ENCODE data around the gene FCN1.

The FCN1 gene

DNA sequence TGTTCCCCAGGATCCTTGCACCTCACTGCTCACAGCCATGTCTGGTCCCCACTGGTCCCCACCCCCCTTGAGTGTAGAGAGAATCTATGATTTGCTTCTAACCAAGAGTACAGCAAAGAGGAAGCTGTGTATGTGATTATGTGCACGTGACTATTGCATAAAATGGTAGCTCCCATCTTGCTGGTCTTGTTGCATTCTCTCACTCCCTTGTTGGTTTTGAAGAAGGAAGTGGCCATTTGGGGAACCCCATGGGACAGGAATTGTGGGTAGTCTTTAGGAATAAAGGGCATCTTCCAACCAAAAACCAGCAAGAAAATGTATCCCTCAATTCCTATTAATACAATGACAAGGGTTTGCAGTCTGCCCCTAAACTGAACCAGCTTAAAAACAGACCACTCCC lies 42.3 kb downstream of the FCN1 start:
- TF ChIP-seq FOXP2 (optimal IDR thresholded peaks at IDR 0.05; ENCODE audit: borderline replicate concordance, extremely low read depth, extremely low read length, insufficient read depth), result no peak
- TF ChIP-seq, protein P1, sequence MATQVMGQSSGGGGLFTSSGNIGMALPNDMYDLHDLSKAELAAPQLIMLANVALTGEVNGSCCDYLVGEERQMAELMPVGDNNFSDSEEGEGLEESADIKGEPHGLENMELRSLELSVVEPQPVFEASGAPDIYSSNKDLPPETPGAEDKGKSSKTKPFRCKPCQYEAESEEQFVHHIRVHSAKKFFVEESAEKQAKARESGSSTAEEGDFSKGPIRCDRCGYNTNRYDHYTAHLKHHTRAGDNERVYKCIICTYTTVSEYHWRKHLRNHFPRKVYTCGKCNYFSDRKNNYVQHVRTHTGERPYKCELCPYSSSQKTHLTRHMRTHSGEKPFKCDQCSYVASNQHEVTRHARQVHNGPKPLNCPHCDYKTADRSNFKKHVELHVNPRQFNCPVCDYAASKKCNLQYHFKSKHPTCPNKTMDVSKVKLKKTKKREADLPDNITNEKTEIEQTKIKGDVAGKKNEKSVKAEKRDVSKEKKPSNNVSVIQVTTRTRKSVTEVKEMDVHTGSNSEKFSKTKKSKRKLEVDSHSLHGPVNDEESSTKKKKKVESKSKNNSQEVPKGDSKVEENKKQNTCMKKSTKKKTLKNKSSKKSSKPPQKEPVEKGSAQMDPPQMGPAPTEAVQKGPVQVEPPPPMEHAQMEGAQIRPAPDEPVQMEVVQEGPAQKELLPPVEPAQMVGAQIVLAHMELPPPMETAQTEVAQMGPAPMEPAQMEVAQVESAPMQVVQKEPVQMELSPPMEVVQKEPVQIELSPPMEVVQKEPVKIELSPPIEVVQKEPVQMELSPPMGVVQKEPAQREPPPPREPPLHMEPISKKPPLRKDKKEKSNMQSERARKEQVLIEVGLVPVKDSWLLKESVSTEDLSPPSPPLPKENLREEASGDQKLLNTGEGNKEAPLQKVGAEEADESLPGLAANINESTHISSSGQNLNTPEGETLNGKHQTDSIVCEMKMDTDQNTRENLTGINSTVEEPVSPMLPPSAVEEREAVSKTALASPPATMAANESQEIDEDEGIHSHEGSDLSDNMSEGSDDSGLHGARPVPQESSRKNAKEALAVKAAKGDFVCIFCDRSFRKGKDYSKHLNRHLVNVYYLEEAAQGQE (IDR thresholded peaks at IDR 0.05; ENCODE audit: insufficient read depth in 1 of 2, low read depth in 2 of 2, low read length in 2 of 2), result no peak
- TF ChIP-seq SIN3A (IDR thresholded peaks at IDR 0.05; ENCODE audit: borderline replicate concordance, insufficient read depth, low read length), result no peak
- no peak for TF ChIP-seq TAF1 (IDR thresholded peaks at IDR 0.05; ENCODE audit: borderline replicate concordance, insufficient read depth, low read length)
- TF ChIP-seq POLR2AphosphoS5 (IDR thresholded peaks at IDR 0.05; ENCODE audit: low read depth, low read length), result no peak

DNA sequence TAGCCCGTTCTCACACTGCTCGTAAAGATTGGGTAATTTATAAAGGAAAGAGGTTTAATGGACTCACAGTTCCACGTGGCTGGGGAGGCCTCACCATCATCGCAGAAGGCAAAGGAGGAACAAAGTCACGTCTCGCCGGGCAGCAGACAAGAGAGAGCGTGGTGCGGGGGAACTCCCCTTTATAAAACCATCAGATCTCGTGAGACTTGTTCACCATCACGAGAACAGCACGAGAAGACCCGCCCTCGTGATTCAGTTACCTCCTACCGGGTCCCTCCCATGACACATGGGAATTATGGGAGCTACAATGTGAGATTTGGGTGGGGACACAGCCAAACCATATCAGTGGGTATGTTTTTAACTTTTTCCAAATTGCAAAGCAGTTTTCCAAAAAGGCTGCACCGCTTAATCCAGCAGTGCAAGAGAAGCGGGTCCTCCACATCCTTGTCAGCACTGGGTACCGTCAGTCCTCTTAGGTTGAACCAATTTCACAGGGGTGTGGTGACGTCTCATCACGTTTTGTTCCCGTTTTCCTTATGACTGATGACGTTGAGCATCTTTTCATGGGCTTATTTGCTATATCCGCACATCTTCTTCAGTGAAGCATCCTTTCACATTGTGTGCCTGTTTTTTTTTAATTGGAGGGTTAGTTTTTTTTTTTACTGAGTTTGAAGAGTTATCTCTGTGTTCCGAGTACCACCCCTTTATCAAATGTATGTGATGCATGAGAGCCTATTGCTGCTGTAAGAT lies 45.1 kb downstream of the FCN1 start:
- TF ChIP-seq, protein P1 (IDR thresholded peaks at IDR 0.05; ENCODE audit: insufficient read depth in 1 of 2, low read depth in 2 of 2, low read length in 2 of 2), result no peak
- TF ChIP-seq TAF1 (IDR thresholded peaks at IDR 0.05; ENCODE audit: borderline replicate concordance, insufficient read depth, low read length), result no peak
- no peak for TF ChIP-seq SIN3A (IDR thresholded peaks at IDR 0.05; ENCODE audit: borderline replicate concordance, insufficient read depth, low read length)
- TF ChIP-seq POLR2AphosphoS5 (IDR thresholded peaks at IDR 0.05; ENCODE audit: low read depth, low read length), result no peak
- TF ChIP-seq FOXP2 (optimal IDR thresholded peaks at IDR 0.05; ENCODE audit: borderline replicate concordance, extremely low read depth, extremely low read length, insufficient read depth), result no peak

DNA sequence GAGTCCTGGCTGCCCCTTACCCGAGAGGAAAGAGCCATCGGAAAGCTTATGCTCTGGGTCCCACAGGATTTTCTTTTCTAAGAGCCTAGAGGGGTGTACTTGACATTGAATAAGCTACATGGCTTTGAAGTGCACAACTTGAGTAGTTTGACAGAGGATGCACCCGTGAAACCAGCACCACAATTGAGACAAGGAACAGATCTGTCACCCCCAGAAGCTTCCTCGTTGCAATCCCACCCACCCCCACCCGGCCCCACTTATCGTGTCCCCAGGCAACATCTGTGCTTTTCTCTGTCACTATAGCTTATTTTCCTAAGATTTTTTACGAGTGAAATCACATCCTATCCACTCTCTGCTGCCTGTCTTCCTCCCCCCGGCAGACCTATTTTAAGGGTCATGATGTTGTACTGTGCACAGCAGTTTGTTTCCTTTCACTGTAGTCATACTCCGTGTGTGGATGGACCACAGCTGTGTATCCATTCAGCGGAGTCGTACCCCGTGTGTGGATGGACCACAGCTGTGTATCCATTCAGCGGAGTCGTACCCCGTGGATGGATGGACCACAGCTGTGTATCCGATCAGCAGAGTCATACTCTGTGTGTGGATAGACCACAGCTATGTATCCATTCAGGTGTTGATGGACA lies 45.9 kb downstream of the FCN1 start:
- TF ChIP-seq TAF1 (IDR thresholded peaks at IDR 0.05; ENCODE audit: borderline replicate concordance, insufficient read depth, low read length) (no peak), SIN3A (IDR thresholded peaks at IDR 0.05; ENCODE audit: borderline replicate concordance, insufficient read depth, low read length) (no peak), FOXP2 (optimal IDR thresholded peaks at IDR 0.05; ENCODE audit: borderline replicate concordance, extremely low read depth, extremely low read length, insufficient read depth) (no peak), POLR2AphosphoS5 (IDR thresholded peaks at IDR 0.05; ENCODE audit: low read depth, low read length) (no peak)
- TF ChIP-seq, protein P1 (IDR thresholded peaks at IDR 0.05; ENCODE audit: insufficient read depth in 1 of 2, low read depth in 2 of 2, low read length in 2 of 2), result no peak

DNA sequence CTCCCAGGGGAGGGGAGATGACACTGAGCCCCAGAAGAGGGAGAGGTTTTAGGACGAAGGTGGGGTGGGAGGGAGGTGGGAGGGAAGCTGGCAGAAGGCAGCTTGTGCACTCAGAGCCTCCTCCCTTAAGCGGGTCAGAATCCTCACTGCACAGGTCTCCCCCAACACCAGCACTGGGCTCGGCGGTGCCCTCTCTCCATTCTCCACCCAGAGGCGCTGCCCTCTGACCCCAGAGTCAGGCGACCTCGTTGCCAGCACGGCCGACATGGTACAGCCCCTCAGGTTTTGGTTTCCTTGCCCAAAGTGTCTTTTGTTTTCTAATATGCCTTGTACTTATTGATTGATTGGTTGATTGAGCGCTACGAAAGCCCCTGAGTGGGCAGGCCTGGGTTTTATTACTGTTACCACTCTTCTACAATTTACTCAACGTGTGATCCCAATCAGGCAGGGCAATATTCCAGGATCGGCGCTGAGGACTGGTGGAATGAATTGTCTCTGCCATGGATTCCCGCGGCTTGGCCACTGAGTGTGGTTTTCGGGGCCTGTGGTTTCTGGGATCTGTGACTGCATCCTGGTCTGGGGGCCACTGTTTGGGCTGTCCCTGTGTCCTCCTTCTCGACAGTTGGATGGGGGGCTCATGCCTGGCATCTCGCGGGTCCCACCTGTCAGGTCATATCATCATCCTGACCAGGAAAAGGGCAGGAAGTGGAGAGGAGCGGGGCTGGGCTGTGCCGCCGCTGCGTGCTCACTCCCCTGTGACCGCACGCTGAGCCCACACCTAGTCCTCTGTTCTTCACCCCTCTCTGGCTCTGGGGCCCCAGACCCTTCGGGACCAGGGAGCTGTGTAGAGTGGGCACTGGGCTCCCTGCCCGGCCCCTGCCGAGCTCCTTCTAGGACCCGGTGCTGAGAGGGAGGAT lies 46.7 kb downstream of the FCN1 start:
- TF ChIP-seq FOXP2 (optimal IDR thresholded peaks at IDR 0.05; ENCODE audit: borderline replicate concordance, extremely low read depth, extremely low read length, insufficient read depth) (no peak), TAF1 (IDR thresholded peaks at IDR 0.05; ENCODE audit: borderline replicate concordance, insufficient read depth, low read length) (no peak), POLR2AphosphoS5 (IDR thresholded peaks at IDR 0.05; ENCODE audit: low read depth, low read length) (no peak), SIN3A (IDR thresholded peaks at IDR 0.05; ENCODE audit: borderline replicate concordance, insufficient read depth, low read length) (no peak)
- TF ChIP-seq, protein P1 (IDR thresholded peaks at IDR 0.05; ENCODE audit: insufficient read depth in 1 of 2, low read depth in 2 of 2, low read length in 2 of 2), result no peak

All from PFSK-1 (cell line).